Vagina (tissue), 2 donors: Measurements from ENCODE around the gene SLC39A12. TPM values are rescaled to one million over a fixed set of nuclear protein-coding genes. Genes with fewer than 3 reads are reported as not detected.

Experiments used
- DNase-seq, 2 donors: peaks; one replicate each; pipeline ENCODE4 v3.0.0-alpha.2; 2017; ENCODE audit errors: extremely low spot score in 2 of 2
- H3K27ac ChIP-seq: fragments of 200-600 bp; sonication (generic); one replicate; pipeline ENCODE4 v1.5.1; 2019
- H3K27me3 ChIP-seq: fragments of 200-600 bp; sonication (generic); one replicate; pipeline ENCODE4 v1.5.1; 2019
- H3K36me3 ChIP-seq, 2 donors: fragments of 200-600 bp; sonication (generic); one replicate each; pipeline ENCODE4 v1.5.1; 2017 to 2019
- H3K4me1 ChIP-seq: fragments of 200-600 bp; sonication (generic); one replicate; pipeline ENCODE4 v1.5.1; 2019
- H3K4me3 ChIP-seq, 2 donors: fragments of 200-600 bp; sonication (generic); 1 replicate in 1 of 2; 2 replicates in 1 of 2; pipeline ENCODE4 v1.5.1; 2016 to 2019
- H3K9me3 ChIP-seq: fragments of 200-600 bp; sonication (generic); one replicate; pipeline ENCODE4 v1.5.1; 2019
- CTCF ChIP-seq, 3 experiments: fragments of 450-650 bp in 2 of 3; fragments of 200-600 bp in 1 of 3; sonication (generic) in 1 of 3; IDR thresholded peaks; one replicate each; pipeline ENCODE4 v1.5.1; 2017 to 2019; ENCODE audit warnings: antibody characterized with exemption in 3 of 3, mild to moderate bottlenecking in 2 of 3, moderate library complexity in 2 of 3
- POLR2A ChIP-seq, 2 donors: fragments of 450-650 bp; IDR thresholded peaks; one replicate each; pipeline ENCODE4 v1.6.1; 2017; ENCODE audit warnings: antibody characterized with exemption in 2 of 2, mild to moderate bottlenecking in 2 of 2, moderate library complexity in 2 of 2
- POLR2AphosphoS5 ChIP-seq, 2 donors: sonication (generic); formaldehyde crosslinking; IDR thresholded peaks; one replicate each; pipeline ENCODE4 v1.9.0; 2017; ENCODE audit warnings: antibody characterized with exemption in 2 of 2, mild to moderate bottlenecking in 2 of 2, low read depth in 1 of 2; ENCODE audit not compliant: insufficient read depth in 1 of 2
- intact Hi-C: fragments of 100-400 bp; cut with DNase I; formaldehyde crosslinking; loops from one replicate; pipeline ENCODE4 v1.15.1; 2023
- total RNA-seq: library from RNA; depleted of rRNA; stranded (reverse); fragments of >200 nt; gene quantifications from one replicate; pipeline ENCODE4 v1.2.3, GENCODE V29; 2016

The SLC39A12 gene
- total RNA-seq, 1 donor from 2014 or later, result not detected

- Histone ChIP-seq H3K4me3 (no peak overlapping the region), H3K36me3 (no peaks in the 10 kb centered on the region), H3K27ac (no peak overlapping the region), H3K4me1 (no peaks in the 10 kb centered on the region), H3K27me3 (no peaks in the 10 kb centered on the region), H3K9me3 (no peaks in the 10 kb centered on the region)
- no peak for TF ChIP-seq CTCF (IDR thresholded peaks at IDR 0.05)
- no peak for TF ChIP-seq POLR2AphosphoS5 (IDR thresholded peaks at IDR 0.05; ENCODE audit: insufficient read depth in 1 of 2, low read depth in 1 of 2)
- TF ChIP-seq POLR2A (IDR thresholded peaks at IDR 0.05), result no peak
- intact Hi-C loops, result no loop called here
- no peak for DNase-seq
These were observed 128.1 kb downstream of the SLC39A12 start for GRCh38 chr10:18079665-18080295.

- H3K27me3 ChIP-seq, result no peaks in the 10 kb centered on the region
- intact Hi-C loops, result no loop called here
- no peak overlapping the region for H3K4me3 ChIP-seq
- no peak for TF ChIP-seq POLR2AphosphoS5 (IDR thresholded peaks at IDR 0.05; ENCODE audit: insufficient read depth in 1 of 2, low read depth in 1 of 2)
- no peak for TF ChIP-seq POLR2A (IDR thresholded peaks at IDR 0.05)
- TF ChIP-seq CTCF (IDR thresholded peaks at IDR 0.05), result no peak
- H3K36me3 ChIP-seq, result no peaks in the 10 kb centered on the region
- H3K4me1 ChIP-seq, result no peaks in the 10 kb centered on the region
- H3K9me3 ChIP-seq, result no peaks in the 10 kb centered on the region
- no peak for DNase-seq
- no peak overlapping the region for H3K27ac ChIP-seq
These were observed 130.7 kb downstream of the SLC39A12 start for GRCh38 chr10:18082381-18082780.

- H3K36me3 ChIP-seq, result no peaks in the 10 kb centered on the region
- intact Hi-C loops, result no loop called here
- no peak overlapping the region for H3K27ac ChIP-seq
These were observed 134.1 kb downstream of the SLC39A12 start for GRCh38 chr10:18085855-18086254.

GRCh38 chr10:18086746-18087145 is 135.0 kb downstream of the SLC39A12 start:
- intact Hi-C loops, result no loop called here
- H3K27ac ChIP-seq, result no peak overlapping the region
- H3K27me3 ChIP-seq, result no peaks in the 10 kb centered on the region
- no peak for DNase-seq
- no peaks in the 10 kb centered on the region for H3K9me3 ChIP-seq
- TF ChIP-seq POLR2AphosphoS5 (IDR thresholded peaks at IDR 0.05; ENCODE audit: insufficient read depth in 1 of 2, low read depth in 1 of 2) (no peak), CTCF (IDR thresholded peaks at IDR 0.05) (no peak), POLR2A (IDR thresholded peaks at IDR 0.05) (no peak)
- H3K4me1 ChIP-seq, result no peaks in the 10 kb centered on the region
- H3K4me3 ChIP-seq, result no peak overlapping the region
- no peaks in the 10 kb centered on the region for H3K36me3 ChIP-seq

More at GRCh38 chr10:18085855-18086254, 134.1 kb downstream of the SLC39A12 start:
- TF ChIP-seq POLR2AphosphoS5 (IDR thresholded peaks at IDR 0.05; ENCODE audit: insufficient read depth in 1 of 2, low read depth in 1 of 2) (no peak), POLR2A (IDR thresholded peaks at IDR 0.05) (no peak), CTCF (IDR thresholded peaks at IDR 0.05) (no peak)
- no peaks in the 10 kb centered on the region for H3K4me1 ChIP-seq
- no peaks in the 10 kb centered on the region for H3K27me3 ChIP-seq
- H3K9me3 ChIP-seq, result no peaks in the 10 kb centered on the region
- no peak for DNase-seq
- no peak overlapping the region for H3K4me3 ChIP-seq

- no peak overlapping the region for H3K27ac ChIP-seq
- H3K4me3 ChIP-seq, result no peak overlapping the region
- no peaks in the 10 kb centered on the region for H3K9me3 ChIP-seq
- no peaks in the 10 kb centered on the region for H3K4me1 ChIP-seq
- intact Hi-C loops, result no loop called here
- H3K36me3 ChIP-seq, result no peaks in the 10 kb centered on the region
- H3K27me3 ChIP-seq, result no peaks in the 10 kb centered on the region
- no peak for DNase-seq
- TF ChIP-seq POLR2A (IDR thresholded peaks at IDR 0.05) (no peak), CTCF (IDR thresholded peaks at IDR 0.05) (no peak), POLR2AphosphoS5 (IDR thresholded peaks at IDR 0.05; ENCODE audit: insufficient read depth in 1 of 2, low read depth in 1 of 2) (no peak)
These were observed 135.6 kb downstream of the SLC39A12 start for GRCh38 chr10:18087355-18087754.
